HEK293T (cell line): Measurements from ENCODE around the gene VENTX.

Experiments used
- ARNT ChIP-seq: fragments of 450-650 bp; IDR thresholded peaks from 2 replicates; pipeline ENCODE4 v1.6.1; 2017; ENCODE audit warnings: mild to moderate bottlenecking
- BHLHE40 ChIP-seq: fragments of 450-650 bp; IDR thresholded peaks from 2 replicates; pipeline ENCODE4 v1.6.1; 2016; ENCODE audit warnings: mild to moderate bottlenecking, moderate library complexity, borderline replicate concordance
- ELF4 ChIP-seq: fragments of 450-650 bp; IDR thresholded peaks from 2 replicates; pipeline ENCODE4 v1.6.1; 2017; ENCODE audit warnings: antibody characterized with exemption
- FOXK2 ChIP-seq: fragments of 450-650 bp; IDR thresholded peaks from 2 replicates; pipeline ENCODE4 v1.6.1; 2016; ENCODE audit warnings: mild to moderate bottlenecking
- FOXM1 ChIP-seq: fragments of 450-650 bp; IDR thresholded peaks from 2 replicates; pipeline ENCODE4 v1.6.1; 2017; ENCODE audit warnings: mild to moderate bottlenecking, borderline replicate concordance
- LEF1 ChIP-seq: fragments of 450-650 bp; IDR thresholded peaks from 2 replicates; pipeline ENCODE4 v1.6.1; 2017; ENCODE audit warnings: mild to moderate bottlenecking, borderline replicate concordance
- SP1 ChIP-seq: fragments of 450-650 bp; IDR thresholded peaks from 2 replicates; pipeline ENCODE4 v1.6.1; 2017
- SUZ12 ChIP-seq: fragments of 450-650 bp; IDR thresholded peaks from 2 replicates; pipeline ENCODE4 v1.6.1; 2016; ENCODE audit warnings: mild to moderate bottlenecking
- TARDBP ChIP-seq: fragments of 450-650 bp; IDR thresholded peaks from 2 replicates; pipeline ENCODE4 v1.6.1; 2016
- TF ChIP-seq, protein P1 (sequence below): fragments of 450-650 bp; IDR thresholded peaks from 2 replicates; pipeline ENCODE4 v1.6.1; 2016

DNA sequence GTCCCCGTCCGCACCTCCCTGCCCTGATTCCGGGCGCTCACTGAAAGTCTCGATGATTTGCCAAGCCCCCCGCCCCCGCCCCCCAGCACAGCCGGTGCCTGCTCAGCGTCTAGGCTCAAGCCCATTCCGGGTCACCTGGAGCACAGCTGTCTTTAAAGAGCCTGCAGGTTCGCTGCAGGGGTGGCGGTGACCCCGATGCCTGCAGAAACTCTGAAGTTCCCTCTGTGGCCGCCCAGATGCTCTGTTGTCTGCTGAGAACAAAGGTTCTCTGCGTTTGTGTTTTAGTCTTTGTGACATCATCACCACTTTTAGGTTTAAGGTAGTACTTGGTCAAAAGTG lies 780 bp downstream of the VENTX start:
- TF ChIP-seq LEF1 (no peak), BHLHE40 (no peak), ELF4 (no peak), FOXK2 (no peak), ARNT (no peak), SUZ12 (no peak), SP1 (no peak), TARDBP (no peak), FOXM1 (no peak)
- TF ChIP-seq, protein P1, sequence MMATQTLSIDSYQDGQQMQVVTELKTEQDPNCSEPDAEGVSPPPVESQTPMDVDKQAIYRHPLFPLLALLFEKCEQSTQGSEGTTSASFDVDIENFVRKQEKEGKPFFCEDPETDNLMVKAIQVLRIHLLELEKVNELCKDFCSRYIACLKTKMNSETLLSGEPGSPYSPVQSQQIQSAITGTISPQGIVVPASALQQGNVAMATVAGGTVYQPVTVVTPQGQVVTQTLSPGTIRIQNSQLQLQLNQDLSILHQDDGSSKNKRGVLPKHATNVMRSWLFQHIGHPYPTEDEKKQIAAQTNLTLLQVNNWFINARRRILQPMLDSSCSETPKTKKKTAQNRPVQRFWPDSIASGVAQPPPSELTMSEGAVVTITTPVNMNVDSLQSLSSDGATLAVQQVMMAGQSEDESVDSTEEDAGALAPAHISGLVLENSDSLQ: no peak
